GM03348 (cell line): Measurements from ENCODE around the gene XKR7.
"Not testable (repeated sequence)": the region's sequence is repeated elsewhere in the genome, so short reads cannot be mapped to it uniquely, and the experiment has no call there.

Experiments used
- DNase-seq: peaks from one replicate; pipeline ENCODE4 v3.0.0; 2012; ENCODE audit warnings: low spot score

XKR7 gene

DNA sequence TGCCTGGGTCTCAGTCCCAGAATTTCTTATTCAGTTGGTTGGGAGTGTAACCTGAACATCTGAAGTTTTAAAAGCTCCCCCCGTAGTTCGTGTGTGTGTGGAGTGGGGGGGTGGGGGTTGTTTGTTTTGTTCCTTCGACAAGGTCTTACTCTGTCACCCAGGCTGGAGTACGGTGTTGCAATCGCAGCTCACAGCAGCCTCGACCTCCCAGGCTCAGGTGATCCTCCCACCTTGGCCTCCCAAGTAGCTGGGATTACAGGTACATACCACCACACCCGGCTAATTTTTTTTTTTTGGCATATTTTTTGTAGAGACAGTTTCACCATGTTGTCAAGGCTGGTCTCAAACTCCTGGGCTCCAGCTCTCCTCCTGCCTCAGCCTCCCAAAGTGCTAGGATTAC lies 45.4 kb downstream of the XKR7 start:
- DNase-seq = no peak

DNA sequence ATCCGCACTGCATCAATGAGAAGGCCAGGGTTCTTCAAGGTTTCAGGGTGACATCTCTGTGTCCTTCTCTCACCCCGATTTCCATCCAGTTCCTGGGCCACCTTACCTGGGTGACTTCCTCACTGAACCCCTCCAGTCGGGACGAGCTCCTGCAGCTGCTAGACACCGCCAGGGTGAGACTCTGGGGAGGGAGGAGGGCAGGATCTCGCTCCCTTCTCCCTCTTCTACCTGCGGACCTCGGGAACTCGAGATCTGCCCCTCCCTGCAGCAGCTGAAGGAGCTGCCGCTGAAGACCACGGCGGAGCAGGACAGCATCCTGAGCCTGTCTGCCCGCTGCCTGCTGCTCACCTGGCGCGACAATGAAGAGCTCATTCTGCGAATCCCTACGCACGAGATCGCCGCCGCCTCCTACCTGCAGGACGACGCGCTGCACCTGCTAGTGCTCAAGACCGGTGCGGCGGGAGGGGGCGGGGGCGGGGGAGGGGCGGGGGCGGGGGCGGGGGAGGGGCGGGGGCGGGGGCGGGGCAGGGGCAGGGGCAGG lies 49.8 kb downstream of the XKR7 start:
- DNase-seq = no peak

DNA sequence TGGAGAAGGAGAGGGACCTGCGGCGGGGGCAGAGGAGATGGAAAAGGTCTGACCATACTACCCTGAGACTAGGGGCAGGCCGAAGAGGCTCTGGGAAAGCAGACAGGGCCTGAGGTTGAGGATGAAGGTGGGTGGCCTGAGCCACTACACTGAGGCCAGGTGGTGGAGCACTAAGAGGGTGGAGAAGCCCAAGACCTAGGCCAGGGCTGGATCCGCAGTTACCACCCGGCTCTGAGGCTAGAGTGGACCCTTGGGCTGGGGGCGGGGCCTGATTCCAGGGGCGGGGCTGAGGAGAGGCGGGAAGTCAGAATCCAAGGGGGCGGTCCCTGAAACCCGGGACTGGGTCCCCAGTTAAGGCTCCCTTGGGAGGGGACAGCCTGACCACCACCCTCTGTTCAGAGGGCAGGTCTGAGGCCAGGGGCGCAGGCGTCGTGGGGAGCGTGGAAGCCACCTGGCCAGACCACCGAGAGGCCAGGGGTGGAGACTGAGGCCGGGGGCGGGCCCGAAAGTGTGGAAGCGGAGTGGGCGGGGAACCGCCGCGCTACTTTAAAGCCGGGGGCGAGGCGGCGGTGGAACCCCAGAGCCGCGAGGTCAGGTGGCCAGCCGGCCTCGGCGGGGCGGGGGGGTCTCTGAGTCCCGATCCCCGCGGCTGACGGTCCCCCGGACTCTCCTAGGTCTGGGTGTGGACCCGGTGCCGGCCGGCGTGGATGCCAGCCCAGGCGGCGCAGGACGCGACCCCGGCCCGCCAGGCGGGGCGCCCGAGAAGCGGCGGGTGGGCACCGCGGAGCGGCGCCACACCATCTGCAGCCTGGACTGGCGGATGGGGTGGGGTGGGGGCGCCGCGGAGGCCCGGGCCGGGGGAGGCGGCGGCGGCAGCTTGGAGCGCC lies 50.6 kb downstream of the XKR7 start:
- DNase-seq = no peak

DNA sequence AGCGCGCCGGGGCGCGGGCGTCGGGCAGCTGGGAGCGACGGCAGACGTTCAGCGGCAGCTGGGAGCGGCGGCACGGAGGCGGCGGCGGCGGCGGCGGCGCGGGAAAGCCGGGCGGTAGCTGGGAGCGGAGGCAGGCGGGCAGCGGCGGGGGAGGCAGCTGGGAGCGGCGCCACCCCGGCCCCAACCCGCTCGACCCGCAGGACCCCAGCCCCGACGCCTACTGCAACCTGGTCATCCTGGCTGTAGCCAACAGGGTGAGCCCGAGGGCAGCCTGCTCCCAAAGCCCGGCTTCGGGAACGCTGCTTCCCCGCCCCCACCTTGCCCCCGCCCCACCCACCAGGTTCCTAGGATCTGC lies 51.2 kb downstream of the XKR7 start:
- no peak for DNase-seq

DNA sequence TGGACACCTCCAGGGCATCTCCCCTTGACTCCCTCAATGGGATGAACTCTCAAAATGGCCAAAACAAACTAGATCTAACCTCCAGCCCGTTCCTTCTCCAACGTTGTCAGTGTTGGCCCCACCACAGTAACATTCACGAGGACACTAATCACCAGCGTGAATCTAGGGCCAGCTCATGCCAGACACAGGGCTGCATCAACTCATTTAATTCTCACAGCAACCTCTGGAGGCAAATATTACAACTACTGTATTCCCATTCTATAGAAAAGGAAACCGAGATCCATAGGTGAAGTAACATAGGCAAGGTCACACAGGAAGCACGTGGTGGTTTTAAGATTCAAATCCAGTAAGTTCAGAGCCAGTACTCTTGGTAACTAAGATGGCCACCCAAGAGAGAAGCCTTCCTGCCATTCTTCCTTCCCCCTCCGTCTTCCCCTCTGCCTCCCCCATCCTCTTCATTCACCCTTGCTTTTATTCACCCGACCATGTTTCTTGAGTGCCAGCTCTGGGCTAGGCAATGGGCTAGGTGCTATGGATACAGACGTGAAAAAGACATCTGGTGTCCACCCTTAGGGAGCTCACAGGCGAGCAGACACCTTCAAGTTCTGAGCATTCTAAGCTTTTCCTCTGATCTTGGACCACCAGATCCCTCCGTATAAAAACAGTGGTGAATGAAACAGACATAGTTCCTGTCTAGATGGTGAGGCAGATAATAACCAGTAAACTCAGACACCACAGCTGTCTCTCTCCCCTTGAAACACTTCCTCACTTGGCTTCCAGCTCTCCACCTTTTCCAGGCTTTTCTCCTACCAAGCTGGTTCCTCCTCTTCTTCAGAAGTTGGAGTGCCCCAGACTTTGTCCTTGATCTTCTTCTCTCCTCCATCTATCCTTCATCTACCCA lies 51.9 kb downstream of the XKR7 start:
- no peak for DNase-seq

DNA sequence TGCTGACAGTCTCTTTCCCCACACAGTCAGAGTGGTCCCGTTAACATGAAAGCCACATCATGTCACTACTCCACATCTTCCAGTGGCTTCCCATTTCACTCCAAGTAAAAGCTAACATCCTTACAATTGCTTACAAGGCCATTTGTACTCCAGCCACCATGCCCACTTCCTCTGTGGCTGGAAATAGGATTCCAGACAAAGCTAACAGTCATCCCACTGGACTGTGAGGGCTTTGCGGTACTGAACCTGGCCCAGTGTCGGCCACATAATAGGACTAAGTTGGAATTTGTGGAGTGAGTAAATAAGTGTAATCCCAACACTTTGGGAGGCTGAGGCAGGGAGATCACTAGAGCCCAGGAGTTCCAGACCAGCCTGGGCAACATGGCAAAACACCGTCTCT lies 53.1 kb downstream of the XKR7 start:
- DNase-seq = no peak

DNA sequence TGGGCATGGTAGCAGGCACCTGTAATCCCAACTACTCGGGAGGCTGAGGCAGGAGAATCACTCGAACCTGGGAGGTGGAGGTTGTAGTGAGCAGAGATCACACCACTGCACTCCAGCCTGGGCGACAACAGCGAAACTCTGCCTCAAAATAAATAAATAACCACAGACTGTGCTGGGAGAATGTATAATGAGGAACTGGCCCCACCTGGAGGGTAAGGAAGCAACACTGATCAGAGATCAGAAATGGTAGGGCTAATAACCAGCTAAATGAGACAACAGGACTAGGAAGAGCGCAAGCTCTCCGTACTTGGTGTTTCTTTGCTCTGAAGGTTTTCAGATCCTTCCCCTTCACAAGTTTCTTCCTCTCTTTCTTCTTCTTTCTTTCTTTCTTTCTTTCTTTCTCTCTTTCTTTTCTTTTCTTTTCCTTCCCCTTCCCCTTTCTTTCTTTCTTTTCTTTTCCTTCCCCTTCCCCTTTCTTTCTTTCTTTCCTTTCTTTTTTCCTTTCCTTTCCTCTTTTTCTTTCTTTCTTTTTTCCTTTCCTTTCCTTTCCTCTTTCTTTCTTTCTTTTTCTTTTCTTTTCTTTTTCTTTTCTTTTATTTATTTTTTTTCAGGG lies 56.8 kb downstream of the XKR7 start:
- no peak for DNase-seq

DNA sequence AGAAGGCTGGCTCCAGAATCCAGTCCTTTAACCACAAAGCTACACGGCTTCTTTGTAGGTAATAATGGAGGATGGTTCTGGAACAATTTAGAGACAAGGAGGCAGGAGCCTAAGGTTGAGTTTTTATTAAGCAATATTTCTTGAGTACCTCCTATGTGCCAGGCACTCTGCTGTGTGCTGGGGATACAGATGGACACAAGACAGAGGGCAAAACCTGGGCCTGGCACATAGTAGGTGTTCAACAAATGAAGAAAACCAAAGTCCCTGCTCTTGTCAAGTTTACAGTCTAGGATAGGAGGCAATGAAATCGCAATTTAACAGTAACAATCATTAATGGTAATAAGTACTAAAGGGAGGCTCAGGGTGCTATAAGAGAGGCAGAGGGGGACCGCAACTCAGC lies 59.7 kb downstream of the XKR7 start:
- DNase-seq = no peak

DNA sequence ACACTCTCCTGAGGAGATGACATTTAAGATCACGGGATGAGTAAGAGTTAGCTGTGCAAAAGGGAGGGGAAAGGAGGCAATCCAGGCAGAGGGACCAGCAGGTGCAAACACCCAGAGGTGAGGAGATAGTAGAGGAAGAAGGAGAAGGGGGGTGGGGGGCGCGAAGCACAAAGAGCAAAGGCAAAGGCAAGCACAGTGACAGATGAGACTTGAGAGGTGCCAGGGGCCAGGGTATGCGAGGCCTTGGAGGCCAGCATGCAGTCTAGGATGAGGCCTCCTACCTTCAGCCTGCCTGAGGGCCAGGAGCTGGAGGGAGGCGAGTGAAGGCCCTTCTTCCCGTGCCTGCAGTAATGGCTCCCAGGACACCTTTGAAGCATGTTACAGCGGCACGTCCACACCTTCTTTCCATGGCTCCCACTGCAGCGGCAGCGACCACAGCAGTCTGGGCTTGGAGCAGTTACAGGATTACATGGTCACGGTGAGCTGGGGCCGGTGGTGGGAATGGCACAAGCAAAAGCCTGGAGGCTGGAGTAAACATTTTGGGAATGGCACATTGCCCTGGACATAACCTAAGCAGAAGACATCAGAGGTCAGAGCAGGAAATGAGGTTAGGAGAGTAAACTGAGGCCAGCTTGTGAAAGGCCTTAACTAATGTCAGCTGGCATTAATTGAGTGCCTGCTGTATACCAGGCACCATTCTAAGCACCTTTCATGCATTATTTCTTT lies 60.9 kb downstream of the XKR7 start:
- no peak for DNase-seq

DNA sequence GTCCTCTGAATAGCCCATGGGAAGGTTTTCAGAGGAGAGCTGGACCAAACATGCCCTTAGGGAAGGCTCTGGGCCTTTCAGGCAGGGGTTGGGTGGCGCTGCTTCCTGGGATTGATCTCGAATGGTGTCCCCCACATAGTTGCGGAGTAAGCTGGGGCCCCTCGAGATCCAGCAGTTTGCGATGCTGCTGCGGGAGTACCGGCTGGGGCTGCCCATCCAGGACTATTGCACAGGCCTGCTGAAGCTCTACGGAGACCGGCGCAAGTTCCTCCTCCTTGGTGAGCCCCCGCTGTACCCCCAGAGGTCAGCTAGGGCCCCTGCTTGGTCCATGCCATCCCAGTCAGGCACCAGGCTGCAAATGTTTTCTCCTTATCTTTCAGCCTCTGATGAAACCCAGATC lies 61.6 kb downstream of the XKR7 start:
- DNase-seq = no peak

DNA sequence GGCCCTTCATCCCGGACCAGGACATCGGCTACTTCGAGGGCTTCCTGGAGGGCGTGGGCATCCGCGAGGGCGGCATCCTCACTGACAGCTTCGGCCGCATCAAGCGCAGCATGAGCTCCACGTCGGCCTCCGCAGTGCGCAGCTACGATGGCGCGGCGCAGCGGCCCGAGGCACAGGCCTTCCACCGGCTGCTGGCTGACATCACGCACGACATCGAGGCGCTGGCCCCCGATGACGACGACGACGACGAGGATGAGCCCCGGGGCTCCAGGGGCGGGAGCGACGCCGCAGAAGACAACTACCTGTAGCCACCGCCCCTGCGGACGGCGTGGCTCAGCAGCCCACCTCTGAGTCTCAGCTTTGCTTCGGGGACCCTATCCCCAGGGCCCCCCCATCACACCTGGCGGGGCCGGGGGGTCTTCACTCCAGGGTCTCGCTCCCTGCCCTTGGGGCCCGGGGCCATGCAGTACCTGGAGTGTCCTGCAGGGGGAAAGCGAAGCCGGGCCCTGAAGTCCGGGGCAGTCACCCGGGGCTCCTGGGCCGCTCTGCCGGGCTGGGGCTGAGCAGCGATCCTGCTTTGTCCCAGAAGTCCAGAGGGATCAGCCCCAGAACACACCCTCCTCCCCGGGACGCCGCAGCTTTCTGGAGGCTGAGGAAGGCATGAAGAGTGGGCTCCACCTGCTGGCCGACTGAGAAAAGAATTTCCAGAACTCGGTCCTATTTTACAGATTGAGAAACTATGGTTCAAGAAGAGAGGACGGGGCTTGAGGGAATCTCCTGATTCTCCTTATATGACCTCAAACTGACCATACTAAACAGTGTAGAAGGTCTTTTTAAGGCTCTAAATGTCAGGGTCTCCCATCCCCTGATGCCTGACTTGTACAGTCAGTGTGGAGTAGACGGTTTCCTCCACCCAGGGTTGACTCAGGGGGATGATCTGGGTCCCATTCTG lies 63.3 kb downstream of the XKR7 start:
- DNase-seq = peak; percentile 93

DNA sequence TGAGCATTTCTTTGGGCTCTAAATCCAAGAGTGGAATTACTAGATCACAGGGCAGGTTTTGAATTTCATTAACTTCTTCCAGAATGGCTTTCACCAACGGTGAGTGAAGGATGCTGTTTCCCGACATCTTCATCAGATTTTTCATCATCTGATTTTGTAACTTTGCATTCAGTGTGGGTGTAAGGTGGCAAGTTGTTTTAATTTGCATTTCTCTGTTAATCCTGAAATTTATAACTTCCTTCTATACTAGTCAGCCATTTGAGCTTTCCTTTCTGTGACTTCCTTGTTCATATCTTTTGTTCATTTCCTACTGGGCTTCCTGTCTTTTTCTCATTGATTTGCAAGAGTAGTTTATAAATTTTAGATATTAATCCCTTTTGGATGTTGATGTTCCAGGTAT lies 65.4 kb downstream of the XKR7 start:
- no peak for DNase-seq

DNA sequence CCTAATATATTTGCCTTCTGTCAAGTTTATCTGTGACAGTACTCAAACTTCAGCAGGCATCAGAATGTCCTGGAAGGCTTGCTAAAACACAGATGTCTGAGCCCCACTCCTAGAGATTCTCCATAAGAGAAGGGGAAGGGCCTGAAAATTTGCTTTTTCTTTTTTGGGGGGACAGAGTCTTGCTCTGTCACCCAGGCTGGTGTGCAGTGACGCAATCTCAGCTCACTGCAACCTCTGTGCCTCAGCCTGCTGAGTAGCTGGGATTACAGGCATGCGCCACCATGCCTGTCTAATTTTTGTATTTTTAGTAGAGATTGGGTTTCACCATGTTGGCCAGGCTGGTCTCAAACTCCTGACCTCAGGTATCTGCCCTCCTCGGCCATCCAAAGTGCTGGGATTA lies 65.8 kb downstream of the XKR7 start:
- DNase-seq = not testable (repeated sequence)

DNA sequence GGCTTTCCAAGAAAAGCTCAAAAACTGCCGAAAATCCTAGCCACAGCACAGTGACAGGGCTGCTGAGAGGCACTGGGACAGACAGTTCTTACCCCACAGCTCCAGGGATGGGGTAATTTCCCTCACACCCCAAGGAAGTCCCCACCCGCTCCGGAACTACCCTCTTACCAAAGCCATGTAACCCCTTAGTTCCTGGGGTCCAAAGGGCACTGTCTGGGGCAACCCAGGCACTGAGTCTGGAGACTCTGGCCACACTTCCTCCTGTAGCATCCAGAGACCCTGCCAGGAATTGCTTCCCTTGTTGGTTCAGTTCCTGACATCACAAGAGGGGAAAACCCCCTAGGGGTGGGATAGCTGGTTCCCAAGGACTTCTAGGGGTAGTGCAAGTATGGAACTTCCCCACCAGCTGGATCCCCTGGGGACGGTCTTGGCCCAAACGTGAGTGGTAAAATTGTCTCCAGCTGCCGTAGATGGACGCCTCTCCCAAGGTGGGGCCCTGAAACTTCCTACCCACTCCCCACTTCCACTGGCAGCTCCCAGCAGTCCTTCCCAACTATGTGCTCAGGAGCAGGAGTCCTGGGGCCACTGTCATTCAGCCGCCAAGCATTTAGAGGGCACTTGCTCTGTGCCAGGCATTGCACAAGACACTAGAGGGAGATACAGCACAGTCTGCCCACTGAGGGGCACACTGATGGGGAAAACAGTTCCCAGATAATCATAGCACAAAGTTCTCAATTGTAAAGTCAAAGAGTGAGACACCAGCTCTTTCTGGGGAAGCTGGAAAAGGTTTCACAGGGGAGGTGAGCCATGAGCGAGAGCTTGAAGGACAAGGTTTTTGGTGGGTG lies 66.9 kb downstream of the XKR7 start:
- peak; percentile 43 for DNase-seq

DNA sequence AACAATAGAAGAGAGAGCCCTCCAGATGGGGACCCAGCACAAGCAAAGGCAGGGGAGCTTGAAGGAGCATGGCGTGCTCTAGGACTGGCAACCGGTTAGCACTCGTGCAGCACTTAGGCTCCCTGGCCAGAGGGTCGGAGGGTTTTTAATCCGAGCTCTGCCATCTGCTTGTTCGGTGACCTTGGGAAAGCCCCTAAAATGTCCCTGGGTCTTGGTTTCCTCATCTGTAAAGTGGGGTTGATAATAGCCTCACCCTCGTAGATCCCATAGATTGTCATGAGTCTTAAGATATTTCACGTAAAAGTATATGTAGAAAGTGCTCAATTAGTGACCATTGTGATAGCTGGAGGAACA lies 67.5 kb downstream of the XKR7 start:
- DNase-seq = no peak

DNA sequence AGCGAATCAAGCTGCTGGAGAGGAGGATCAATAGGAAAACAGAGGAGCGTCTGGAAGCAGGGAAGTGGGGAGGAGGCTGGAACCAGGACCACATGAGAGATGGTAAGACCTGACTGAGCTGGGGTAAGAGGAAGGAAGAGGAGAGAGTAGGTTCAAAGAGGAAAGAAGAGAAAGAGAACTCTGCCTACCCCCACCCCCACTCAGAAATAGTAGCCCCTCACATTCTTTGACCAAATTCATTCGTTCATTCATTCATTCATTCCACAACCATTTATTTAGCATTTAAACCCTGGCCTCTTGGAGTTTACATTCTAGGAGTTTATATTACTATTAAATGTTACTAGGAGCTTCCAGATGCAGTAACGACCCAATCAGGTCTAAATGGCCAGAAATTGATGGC lies 68.3 kb downstream of the XKR7 start:
- DNase-seq = no peak

DNA sequence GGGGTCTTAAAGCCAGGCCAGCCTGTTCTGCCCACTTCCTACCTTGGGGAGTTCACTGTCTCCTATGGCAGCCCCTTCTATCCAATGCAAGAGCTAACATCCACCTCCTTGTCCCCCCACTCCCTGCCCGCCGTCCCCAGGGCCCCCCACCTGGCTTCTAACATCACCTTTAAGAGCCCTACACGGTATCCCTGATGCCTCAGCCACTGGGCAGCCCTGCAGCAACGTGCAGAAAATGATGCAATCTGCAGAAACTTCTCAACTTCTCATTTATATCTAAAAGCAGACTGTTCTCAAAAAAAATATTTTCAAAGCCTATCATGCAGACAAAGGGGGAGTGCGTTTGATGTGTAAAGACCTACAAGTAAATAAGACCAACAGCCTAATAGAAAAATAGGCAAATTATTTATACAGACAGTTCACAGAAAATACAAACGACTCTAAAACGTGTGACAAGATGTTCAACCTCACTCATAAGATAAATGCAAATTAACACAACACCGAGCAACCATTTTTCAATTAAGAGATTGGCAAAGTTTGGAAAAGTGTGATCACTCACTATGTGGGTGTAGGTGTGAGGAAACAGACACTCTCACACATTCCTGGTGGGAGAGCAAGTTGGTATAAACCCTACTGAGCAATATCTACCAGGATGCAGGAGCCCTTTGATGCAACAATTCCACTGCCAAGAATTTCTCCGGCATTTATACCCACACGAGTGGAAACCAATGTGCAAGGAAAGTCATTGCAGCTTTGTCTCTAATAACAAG lies 69.0 kb downstream of the XKR7 start:
- peak; percentile 46 for DNase-seq

DNA sequence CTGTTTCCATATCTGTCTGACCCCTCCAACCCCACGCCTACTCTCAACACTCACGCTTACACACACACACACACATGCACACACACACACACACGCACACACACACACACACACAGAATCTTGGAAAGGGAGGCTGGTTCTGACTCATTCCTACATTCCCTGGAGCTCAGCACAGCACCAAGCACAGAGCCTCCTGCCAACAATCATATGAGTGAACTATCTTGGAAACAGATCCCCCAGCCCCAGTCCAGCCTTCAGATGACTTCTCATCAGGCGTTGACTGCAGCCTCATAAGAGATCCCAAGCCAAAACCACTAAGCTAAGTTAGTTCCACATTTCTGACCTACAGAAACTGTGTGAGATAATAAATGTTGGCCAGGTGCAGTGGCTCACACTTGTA lies 70.0 kb downstream of the XKR7 start:
- DNase-seq = no peak
